GM19452 (cell line): ENCODE data around the gene SMAGP.
"Not testable (repeated sequence)": the region's sequence is repeated elsewhere in the genome, so short reads cannot be mapped to it uniquely, and the experiment has no call there.

Experiments
- ATAC-seq: cut with Tn5 transposase; IDR thresholded peaks from one replicate; pipeline ENCODE4 v1.9.1; 2021; ENCODE audit not compliant: unreplicated experiment

SMAGP gene

GRCh38 chr12:51270067-51270950 is at the start of gene SMAGP:
TSS of gene SMAGP (minus strand) at chr12:51270415. CDS start at chr12:51269278, 1,137 bp downstream.
- peak; percentile 70 for ATAC-seq

- no peak for ATAC-seq
Observed at GRCh38 chr12:51318846-51319599, 48.8 kb upstream of the SMAGP start.

GRCh38 chr12:51318057-51318806 is 48.0 kb upstream of the SMAGP start:
- not testable (repeated sequence) for ATAC-seq

- ATAC-seq, result no peak
Observed at GRCh38 chr12:51311389-51311788, 41.2 kb upstream of the SMAGP start.

- no peak for ATAC-seq
Observed at GRCh38 chr12:51307655-51308593, 37.7 kb upstream of the SMAGP start.

GRCh38 chr12:51306507-51306906 is 36.3 kb upstream of the SMAGP start:
- no peak for ATAC-seq

- ATAC-seq, result not testable (repeated sequence)
Observed at GRCh38 chr12:51300768-51301167, 30.6 kb upstream of the SMAGP start.

GRCh38 chr12:51295651-51296050 is 25.4 kb upstream of the SMAGP start:
- no peak for ATAC-seq

- ATAC-seq, result not testable (repeated sequence)
Observed at GRCh38 chr12:51294097-51294496, 23.9 kb upstream of the SMAGP start.

- no peak for ATAC-seq
Observed at GRCh38 chr12:51293696-51294095, 23.5 kb upstream of the SMAGP start.

GRCh38 chr12:51291603-51292513 is 21.6 kb upstream of the SMAGP start:
- not testable (repeated sequence) for ATAC-seq

GRCh38 chr12:51285843-51286242 is 15.6 kb upstream of the SMAGP start:
- no peak for ATAC-seq

GRCh38 chr12:51281202-51281924 is 11.1 kb upstream of the SMAGP start:
- no peak for ATAC-seq

- no peak for ATAC-seq
Observed at GRCh38 chr12:51275088-51275487, 4.9 kb upstream of the SMAGP start.

GRCh38 chr12:51272810-51273209 is 2.6 kb upstream of the SMAGP start:
- not testable (repeated sequence) for ATAC-seq

- no peak for ATAC-seq
Observed at GRCh38 chr12:51270951-51271518, 820 bp upstream of the SMAGP start.

GRCh38 chr12:51269174-51270066 is 795 bp downstream of the SMAGP start:
- ATAC-seq, result peak; percentile 31
